IMR-90 (cell line): ENCODE measurements around the gene ZBED4. TPM values are rescaled to one million over a fixed set of nuclear protein-coding genes. Genes with fewer than 3 reads are reported as not detected.

Experiments
- ATAC-seq: fragments of 200-7000 bp; cut with Tn5 transposase; 2 replicates; pipeline ENCODE4 v1.9.1; 2020; ENCODE audit warnings: low read depth, mild to moderate bottlenecking, moderate library complexity
- BruUV-seq: library from RNA; stranded (reverse); fragments of 400-500 nt; replicated peaks from 2 replicates; lab custom pipeline; 2021; lab: Mats Ljungman, UMichigan
- CTCF ChIA-PET: fragments of 300-600 bp; formaldehyde crosslinking; extraction: SDS; loops from one replicate; lab custom pipeline; 2021; ENCODE audit warnings: antibody characterized with exemption; lab: Yijun Ruan, JAX
- POLR2A ChIA-PET: fragments of 300-600 bp; sonication (Branson Sonifier 250); formaldehyde crosslinking; loops from one replicate; lab custom pipeline; 2022; ENCODE audit warnings: antibody characterized with exemption; ENCODE audit not compliant: unreplicated experiment; lab: Charles Lee
- DNase-seq: peaks from one replicate; pipeline ENCODE4 v3.0.0; 2013
- H2AFZ ChIP-seq: replicated peaks from 2 replicates; pipeline ENCODE3; 2013; ENCODE audit warnings: low read length, mild to moderate bottlenecking; ENCODE audit not compliant: poor library complexity
- H2AK5ac ChIP-seq: 2 replicates; pipeline ENCODE4 v1.6.1; 2013; ENCODE audit warnings: low read depth, low read length, inconsistent platforms
- H2AK9ac ChIP-seq: replicated peaks from 2 replicates; pipeline ENCODE3; 2013; ENCODE audit warnings: mild to moderate bottlenecking, low read depth, low read length, moderate library complexity; ENCODE audit not compliant: poor library complexity
- H2BK120ac ChIP-seq: 2 replicates; pipeline ENCODE4 v1.6.1; 2013; ENCODE audit warnings: low read depth, low read length, inconsistent platforms
- H2BK15ac ChIP-seq: 3 replicates; pipeline ENCODE4 v1.6.1; 2013; ENCODE audit warnings: low read depth, low read length, inconsistent platforms
- H2BK20ac ChIP-seq: 2 replicates; pipeline ENCODE4 v1.6.1; 2013; ENCODE audit warnings: low read depth, mild to moderate bottlenecking, inconsistent platforms, low read length, moderate library complexity
- H2BK5ac ChIP-seq: 2 replicates; pipeline ENCODE4 v1.6.1; 2013; ENCODE audit warnings: mild to moderate bottlenecking, low read depth, low read length, inconsistent platforms; ENCODE audit not compliant: poor library complexity, severe bottlenecking
- H3K14ac ChIP-seq: replicated peaks from 2 replicates; pipeline ENCODE4 v1.6.1; 2013; ENCODE audit warnings: low read depth, low read length, inconsistent platforms
- H3K18ac ChIP-seq: 2 replicates; pipeline ENCODE4 v1.6.1; 2013; ENCODE audit warnings: low read depth, low read length, control low read depth
- H3K23ac ChIP-seq: 2 replicates; pipeline ENCODE4 v1.6.1; 2013; ENCODE audit warnings: low read depth, low read length, inconsistent platforms
- H3K27ac ChIP-seq: 2 replicates; pipeline ENCODE4 v1.5.1; 2013; ENCODE audit warnings: mild to moderate bottlenecking, control low read depth, low read length; ENCODE audit not compliant: insufficient read depth
- H3K27me3 ChIP-seq: 2 replicates; pipeline ENCODE4 v1.6.1; 2013; ENCODE audit warnings: low read length; ENCODE audit not compliant: control insufficient read depth, insufficient read depth
- H3K36me3 ChIP-seq: 2 replicates; pipeline ENCODE4 v1.6.1; 2013; ENCODE audit warnings: low read length, mixed read lengths; ENCODE audit not compliant: control insufficient read depth, insufficient read depth
- H3K4ac ChIP-seq: 2 replicates; pipeline ENCODE4 v1.6.1; 2013; ENCODE audit warnings: low read depth, low read length, inconsistent platforms
- H3K4me1 ChIP-seq: 2 replicates; pipeline ENCODE4 v1.6.1; 2013; ENCODE audit warnings: low read length, mixed read lengths; ENCODE audit not compliant: control insufficient read depth, insufficient read depth
- H3K4me2 ChIP-seq: 2 replicates; pipeline ENCODE4 v1.6.1; 2013; ENCODE audit warnings: low read depth, mild to moderate bottlenecking, control low read depth, low read length, moderate library complexity
- H3K4me3 ChIP-seq: 2 replicates; pipeline ENCODE4 v1.5.1; 2013; ENCODE audit warnings: low read depth, mild to moderate bottlenecking, control low read depth, low read length, moderate library complexity; ENCODE audit not compliant: insufficient read depth
- H3K56ac ChIP-seq: 2 replicates; pipeline ENCODE4 v1.6.1; 2013; ENCODE audit warnings: low read length, inconsistent platforms; ENCODE audit not compliant: insufficient read depth; ENCODE audit errors: extremely low read depth
- H3K79me1 ChIP-seq, 2 experiments: 2 replicates each; pipeline ENCODE4 v1.6.1; 2013; ENCODE audit warnings: low read length in 2 of 2, inconsistent platforms in 1 of 2, low read depth in 1 of 2
- H3K9ac ChIP-seq: 2 replicates; pipeline ENCODE4 v1.6.1; 2013; ENCODE audit warnings: low read depth, low read length, control low read depth
- H3K9me1 ChIP-seq: 2 replicates; pipeline ENCODE4 v1.6.1; 2013; ENCODE audit warnings: low read length, inconsistent platforms; ENCODE audit not compliant: insufficient read depth
- H3K9me3 ChIP-seq: 2 replicates; pipeline ENCODE4 v1.6.1; 2013; ENCODE audit warnings: low read length; ENCODE audit not compliant: control insufficient read depth, insufficient read depth
- H4K20me1 ChIP-seq: 2 replicates; pipeline ENCODE4 v1.6.1; 2013; ENCODE audit warnings: low read length, inconsistent platforms; ENCODE audit not compliant: insufficient read depth
- H4K5ac ChIP-seq: 2 replicates; pipeline ENCODE4 v1.6.1; 2013; ENCODE audit warnings: mild to moderate bottlenecking, low read depth, low read length, control low read depth
- H4K8ac ChIP-seq, 2 experiments: 2 replicates each; pipeline ENCODE4 v1.6.1; 2013; ENCODE audit warnings: low read depth in 2 of 2, low read length in 2 of 2, control low read depth in 1 of 2, inconsistent platforms in 1 of 2
- H4K91ac ChIP-seq: 2 replicates; pipeline ENCODE4 v1.6.1; 2013; ENCODE audit warnings: low read depth, low read length, inconsistent platforms; ENCODE audit not compliant: insufficient read depth
- BHLHE40 ChIP-seq: fragments of 150-350 bp; IDR thresholded peaks from 2 replicates; pipeline ENCODE4 v1.6.1; 2016; ENCODE audit warnings: mild to moderate bottlenecking, low read depth, low read length
- CHD1 ChIP-seq: IDR thresholded peaks from 2 replicates; pipeline ENCODE4 v1.6.1; 2012; ENCODE audit warnings: low read depth, low read length, improper control_type of control experiment
- MXI1 ChIP-seq: IDR thresholded peaks from 2 replicates; pipeline ENCODE4 v1.6.1; 2012; ENCODE audit warnings: low read depth, mild to moderate bottlenecking, low read length, moderate library complexity, borderline replicate concordance
- USF2 ChIP-seq: fragments of 150-350 bp; IDR thresholded peaks from 2 replicates; pipeline ENCODE4 v1.6.1; 2017; ENCODE audit warnings: mild to moderate bottlenecking, antibody characterized with exemption, low read length, low read depth
- WGBS, 2 experiments: methylation state at CpG; one replicate each; pipeline versions ENCODE4 v1.1.5 to v1.1.7; 2013; ENCODE audit warnings: missing lambda C conversion rate in 2 of 2; ENCODE audit not compliant: insufficient read length in 1 of 2; ENCODE audit errors: extremely low coverage in 2 of 2; 5-methylcytosine and 5-hydroxymethylcytosine counted together
- dilution Hi-C: fragments of 300-500 bp; cut with HindIII; formaldehyde crosslinking; loops from one replicate; pipeline ENCODE4 v1.14.3; 2018; ENCODE audit warnings: low sequenced_read_pairs; ENCODE audit not compliant: unreplicated experiment
- in situ Hi-C: fragments of 300-500 bp; cut with MboI; formaldehyde crosslinking; loops from 3 replicates; pipeline ENCODE4 v1.14.3; 2019; ENCODE audit warnings: low sequenced_read_pairs, inconsistent platforms, mixed read lengths
- intact Hi-C: fragments of 100-400 bp; cut with micrococcal nuclease; formaldehyde crosslinking; loops from 2 replicates; pipeline ENCODE4 v1.10.0; 2022
- polyA plus RNA-seq, 3 experiments: library from polyadenylated mRNA; depleted of rRNA; stranded (reverse); fragments of >200 nt; gene quantifications; 2 replicates each; pipeline ENCODE4 v1.2.3, GENCODE V29; 2012; ENCODE audit warnings: low replicate concordance in 1 of 3
- total RNA-seq: library from RNA; depleted of rRNA; stranded (reverse); fragments of >200 nt; gene quantifications from 2 replicates; pipeline ENCODE4 v1.2.3, GENCODE V29; 2012

ZBED4 gene
- total and polyA plus RNA-seq, 2 of the 4 experiments (the other 2 are of a cell fraction), result 9.3 to 10.5 TPM

GRCh38 chr22:49853981-49854831 is 562 bp downstream of the ZBED4 start:
- H3K4me2 ChIP-seq, result peak overlapping the region; percentile 87
- no peaks in the 10 kb centered on the region for H3K9me3 ChIP-seq
- peak overlapping the region; percentile 12 for H3K23ac ChIP-seq
- H2BK5ac ChIP-seq, result peak overlapping the region; percentile 27
- no peak overlapping the region for H4K91ac ChIP-seq
- peak overlapping the region; percentile 84 for H2AFZ ChIP-seq
- no peak overlapping the region for H4K5ac ChIP-seq
- H3K27me3 ChIP-seq, result peaks cover 17% of the 10 kb centered on the region
- dilution Hi-C loops (no loop called here), in situ Hi-C loops (no loop called here), intact Hi-C loops (loop anchor here (2.0 kb wide), 1 partner anchor 65 kb away; the partner anchor contains the start of genes ALG12 and CRELD2)
- no peak overlapping the region for H2BK15ac ChIP-seq
- ATAC-seq (peak; percentile 27), DNase-seq (peak; percentile 17)
- peaks cover 48% of the 10 kb centered on the region for H4K20me1 ChIP-seq
- H2AK5ac ChIP-seq, result 0 out of 2 replicates have a peak overlapping the region, but pooled peaks have one; percentile 5
- POLR2A ChIA-PET, result no interaction called here
- H3K9me1 ChIP-seq, result no peaks in the 10 kb centered on the region; the same call in 1 of the 2 replicates
- peak overlapping the region; percentile 42; the same call in 1 of the 2 replicates for H3K56ac ChIP-seq
- peak overlapping the region in 1 of 2 experiments; percentile 26; a peak in 1 of 4 replicates for H4K8ac ChIP-seq
- peak overlapping the region; percentile 78 for H3K4me3 ChIP-seq
- BruUV-seq, result TSS peak; percentile 25
- peaks cover 15 to 40% of the 10 kb centered on the region in 2 experiments for H3K79me1 ChIP-seq
- CTCF ChIA-PET, result no interaction called here
- TF ChIP-seq BHLHE40, result no peak
- peak; percentile 23; the same call in 1 of the 2 replicates for TF ChIP-seq CHD1
- TF ChIP-seq MXI1, result peak; percentile 32; the same call in 1 of the 2 replicates
- peak; percentile 45; the same call in 1 of the 2 replicates for TF ChIP-seq USF2
- no peak overlapping the region for H2BK20ac ChIP-seq
- H3K9ac ChIP-seq, result peak overlapping the region; percentile 77
- peaks cover 5% of the 10 kb centered on the region for H3K36me3 ChIP-seq
- WGBS, 2 experiments, result 1% methylated on average over 50 of the region's 101 CpGs; no CpG with 5 or more reads in 1 of the 2 experiments
- H2AK9ac ChIP-seq, result peak overlapping the region; percentile 48
- no peak overlapping the region for H3K18ac ChIP-seq
- no peak overlapping the region for H2BK120ac ChIP-seq
- 0 out of 2 replicates have a peak overlapping the region, but pooled peaks have one; percentile 24 for H3K14ac ChIP-seq
- peak overlapping the region; percentile 64 for H3K27ac ChIP-seq
- peaks cover 6% of the 10 kb centered on the region for H3K4me1 ChIP-seq
- peak overlapping the region; percentile 35; the same call in 1 of the 2 replicates for H3K4ac ChIP-seq
